ENCODE results near the gene SLFN13.

- TF ChIP-seq, protein P1, sequence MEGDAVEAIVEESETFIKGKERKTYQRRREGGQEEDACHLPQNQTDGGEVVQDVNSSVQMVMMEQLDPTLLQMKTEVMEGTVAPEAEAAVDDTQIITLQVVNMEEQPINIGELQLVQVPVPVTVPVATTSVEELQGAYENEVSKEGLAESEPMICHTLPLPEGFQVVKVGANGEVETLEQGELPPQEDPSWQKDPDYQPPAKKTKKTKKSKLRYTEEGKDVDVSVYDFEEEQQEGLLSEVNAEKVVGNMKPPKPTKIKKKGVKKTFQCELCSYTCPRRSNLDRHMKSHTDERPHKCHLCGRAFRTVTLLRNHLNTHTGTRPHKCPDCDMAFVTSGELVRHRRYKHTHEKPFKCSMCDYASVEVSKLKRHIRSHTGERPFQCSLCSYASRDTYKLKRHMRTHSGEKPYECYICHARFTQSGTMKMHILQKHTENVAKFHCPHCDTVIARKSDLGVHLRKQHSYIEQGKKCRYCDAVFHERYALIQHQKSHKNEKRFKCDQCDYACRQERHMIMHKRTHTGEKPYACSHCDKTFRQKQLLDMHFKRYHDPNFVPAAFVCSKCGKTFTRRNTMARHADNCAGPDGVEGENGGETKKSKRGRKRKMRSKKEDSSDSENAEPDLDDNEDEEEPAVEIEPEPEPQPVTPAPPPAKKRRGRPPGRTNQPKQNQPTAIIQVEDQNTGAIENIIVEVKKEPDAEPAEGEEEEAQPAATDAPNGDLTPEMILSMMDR (IDR thresholded peaks at IDR 0.05) = 0 out of 2 replicates have a peak, but pooled peaks have one; percentile 14
- TF ChIP-seq ZFX (IDR thresholded peaks at IDR 0.05; ENCODE audit: borderline replicate concordance) = no peak
Observed at GRCh38 chr17:35460354-35460851, 11.8 kb upstream of the SLFN13 start.

All from 22Rv1 (cell line).